Mucosa of rectum (tissue), 2 donors: ENCODE data around the gene TMEM125.

Experiments
- H3K27ac ChIP-seq, 2 donors: one replicate each; pipeline ENCODE4 v1.7.0; 2013; ENCODE audit warnings: inconsistent platforms in 2 of 2, low read depth in 2 of 2, low read length in 2 of 2
- H3K27me3 ChIP-seq, 2 donors: one replicate each; pipeline ENCODE4 v1.7.0; 2013; ENCODE audit warnings: low read length in 2 of 2; ENCODE audit not compliant: control insufficient read depth in 2 of 2, insufficient read depth in 2 of 2
- H3K36me3 ChIP-seq, 2 donors: one replicate each; pipeline ENCODE4 v1.7.0; 2013; ENCODE audit warnings: low read length in 2 of 2; ENCODE audit not compliant: control insufficient read depth in 2 of 2, insufficient read depth in 2 of 2
- H3K4me1 ChIP-seq, 2 donors: one replicate each; pipeline ENCODE4 v1.7.0; 2013; ENCODE audit warnings: low read length in 2 of 2, mild to moderate bottlenecking in 1 of 2; ENCODE audit not compliant: control insufficient read depth in 2 of 2, insufficient read depth in 2 of 2
- H3K4me3 ChIP-seq, 2 donors: one replicate each; pipeline ENCODE4 v1.7.0; 2013; ENCODE audit warnings: low read length in 2 of 2
- H3K9ac ChIP-seq, 2 donors: one replicate each; pipeline ENCODE4 v1.7.0; 2013; ENCODE audit warnings: low read length in 2 of 2, low read depth in 1 of 2, mild to moderate bottlenecking in 1 of 2
- H3K9me3 ChIP-seq, 2 donors: one replicate each; pipeline ENCODE4 v1.7.0; 2013; ENCODE audit warnings: low read length in 2 of 2; ENCODE audit not compliant: control insufficient read depth in 2 of 2
- donor health status: healthy.
- donor health status: Normal muscosa, but diverticular disease.

TMEM125 gene

GRCh38 chr1:43258370-43258769 is 11.4 kb upstream of the TMEM125 start:
- H3K27ac ChIP-seq: no peak overlapping the region
- H3K9me3 ChIP-seq: no peaks in the 10 kb centered on the region
- H3K27me3 ChIP-seq: no peaks in the 10 kb centered on the region
- H3K9ac ChIP-seq: no peak overlapping the region
- peaks cover 20 to 21% of the 10 kb centered on the region in 2 donors for H3K4me1 ChIP-seq
- no peak overlapping the region for H3K4me3 ChIP-seq
- no peaks in the 10 kb centered on the region for H3K36me3 ChIP-seq

GRCh38 chr1:43265431-43265830 is 4.4 kb upstream of the TMEM125 start:
- H3K9me3 ChIP-seq: no peaks in the 10 kb centered on the region
- no peak overlapping the region for H3K27ac ChIP-seq
- no peak overlapping the region for H3K9ac ChIP-seq
- peaks cover 7 to 13% of the 10 kb centered on the region in 2 donors for H3K4me1 ChIP-seq
- H3K36me3 ChIP-seq: no peaks in the 10 kb centered on the region
- H3K27me3 ChIP-seq: peaks cover 0 to 2% of the 10 kb centered on the region in 2 donors
- H3K4me3 ChIP-seq: no peak overlapping the region

- H3K36me3 ChIP-seq: no peaks in the 10 kb centered on the region
- H3K9ac ChIP-seq: no peak overlapping the region
- H3K27me3 ChIP-seq: peaks cover 0 to 2% of the 10 kb centered on the region in 2 donors
- no peaks in the 10 kb centered on the region for H3K9me3 ChIP-seq
- no peak overlapping the region for H3K27ac ChIP-seq
- H3K4me3 ChIP-seq: no peak overlapping the region
- H3K4me1 ChIP-seq: peaks cover 10 to 20% of the 10 kb centered on the region in 2 donors
Measured at GRCh38 chr1:43266881-43267280, 2.9 kb upstream of the TMEM125 start.

GRCh38 chr1:43267291-43267805 is 2.4 kb upstream of the TMEM125 start:
- Histone ChIP-seq H3K36me3 (no peaks in the 10 kb centered on the region), H3K27ac (no peak overlapping the region), H3K4me3 (no peak overlapping the region), H3K9ac (no peak overlapping the region), H3K4me1 (peaks cover 10 to 20% of the 10 kb centered on the region in 2 donors), H3K27me3 (peaks cover 0 to 2% of the 10 kb centered on the region in 2 donors), H3K9me3 (no peaks in the 10 kb centered on the region)

GRCh38 chr1:43267818-43268425 is 1.9 kb upstream of the TMEM125 start:
- no peak overlapping the region for H3K27ac ChIP-seq
- H3K4me3 ChIP-seq: no peak overlapping the region
- H3K27me3 ChIP-seq: peaks cover 0 to 2% of the 10 kb centered on the region in 2 donors
- no peaks in the 10 kb centered on the region for H3K36me3 ChIP-seq
- H3K4me1 ChIP-seq: peaks cover 10 to 20% of the 10 kb centered on the region in 2 donors
- no peak overlapping the region for H3K9ac ChIP-seq
- no peaks in the 10 kb centered on the region for H3K9me3 ChIP-seq

GRCh38 chr1:43270421-43271095 is 775 bp downstream of the TMEM125 start:
- peaks cover 16 to 33% of the 10 kb centered on the region in 2 donors for H3K4me1 ChIP-seq
- H3K9ac ChIP-seq: peak overlapping the region; percentile 72 to 73
- no peaks in the 10 kb centered on the region for H3K9me3 ChIP-seq
- peaks cover 0 to 2% of the 10 kb centered on the region in 2 donors for H3K27me3 ChIP-seq
- peak overlapping the region; percentile 65 to 72 for H3K4me3 ChIP-seq
- peak overlapping the region; percentile 93 for H3K27ac ChIP-seq
- H3K36me3 ChIP-seq: no peaks in the 10 kb centered on the region

GRCh38 chr1:43271186-43272118 is 1.7 kb downstream of the TMEM125 start:
- H3K27me3 ChIP-seq: peaks cover 0 to 2% of the 10 kb centered on the region in 2 donors
- H3K36me3 ChIP-seq: no peaks in the 10 kb centered on the region
- H3K9ac ChIP-seq: peak overlapping the region; percentile 72 to 73
- H3K4me3 ChIP-seq: peak overlapping the region; percentile 65 to 72
- H3K27ac ChIP-seq: peak overlapping the region; percentile 93
- H3K9me3 ChIP-seq: no peaks in the 10 kb centered on the region
- peaks cover 16 to 33% of the 10 kb centered on the region in 2 donors for H3K4me1 ChIP-seq

GRCh38 chr1:43272161-43272560 is 2.4 kb downstream of the TMEM125 start:
- Histone ChIP-seq H3K9me3 (no peaks in the 10 kb centered on the region), H3K36me3 (no peaks in the 10 kb centered on the region), H3K4me1 (peaks cover 16 to 38% of the 10 kb centered on the region in 2 donors), H3K4me3 (no peak overlapping the region), H3K27me3 (peaks cover 0 to 2% of the 10 kb centered on the region in 2 donors), H3K9ac (no peak overlapping the region), H3K27ac (no peak overlapping the region)

- Histone ChIP-seq H3K4me3 (no peak overlapping the region), H3K4me1 (peaks cover 16 to 41% of the 10 kb centered on the region in 2 donors), H3K36me3 (no peaks in the 10 kb centered on the region), H3K9me3 (no peaks in the 10 kb centered on the region), H3K27ac (no peak overlapping the region), H3K9ac (no peak overlapping the region), H3K27me3 (peaks cover 0 to 2% of the 10 kb centered on the region in 2 donors)
Measured at GRCh38 chr1:43272576-43273571, 3.1 kb downstream of the TMEM125 start.
